ENCODE data around the gene DIS3L2.

Gene DIS3L2

GRCh38 chr2:232250246-232251175 lies 289.0 kb downstream of the DIS3L2 start:
- Histone ChIP-seq H3K9me3 (ENCODE audit: low read length) (no peaks in the 10 kb centered on the region), H3F3A (ENCODE audit: insufficient read depth, low read length) (no peaks in the 10 kb centered on the region), H3K4me3 (ENCODE audit: low read depth, low read length, poor library complexity, severe bottlenecking) (no peak overlapping the region), H3K4me1 (ENCODE audit: insufficient read depth, low read length, severe bottlenecking) (no peaks in the 10 kb centered on the region), H3K9me2 (ENCODE audit: low read depth, low read length) (no peaks in the 10 kb centered on the region), H2AFZ (ENCODE audit: low read length) (no peak overlapping the region), H3K36me3 (ENCODE audit: insufficient read depth, low read length) (no peaks in the 10 kb centered on the region), H3K27me3 (ENCODE audit: insufficient read depth, low read length) (no peaks in the 10 kb centered on the region), H3K9ac (ENCODE audit: low read length) (no peak overlapping the region), H3K4me2 (ENCODE audit: low read length) (no peak overlapping the region), H3K27ac (ENCODE audit: low read depth, low read length, poor library complexity, severe bottlenecking) (no peak overlapping the region), H3K79me2 (ENCODE audit: insufficient read depth, low read length) (no peaks in the 10 kb centered on the region), H4K20me1 (ENCODE audit: insufficient read depth, low read length) (no peaks in the 10 kb centered on the region)
- no peak for TF ChIP-seq EZH2 (IDR thresholded peaks at IDR 0.05; ENCODE audit: borderline replicate concordance, low read length)
- TF ChIP-seq, protein P1, sequence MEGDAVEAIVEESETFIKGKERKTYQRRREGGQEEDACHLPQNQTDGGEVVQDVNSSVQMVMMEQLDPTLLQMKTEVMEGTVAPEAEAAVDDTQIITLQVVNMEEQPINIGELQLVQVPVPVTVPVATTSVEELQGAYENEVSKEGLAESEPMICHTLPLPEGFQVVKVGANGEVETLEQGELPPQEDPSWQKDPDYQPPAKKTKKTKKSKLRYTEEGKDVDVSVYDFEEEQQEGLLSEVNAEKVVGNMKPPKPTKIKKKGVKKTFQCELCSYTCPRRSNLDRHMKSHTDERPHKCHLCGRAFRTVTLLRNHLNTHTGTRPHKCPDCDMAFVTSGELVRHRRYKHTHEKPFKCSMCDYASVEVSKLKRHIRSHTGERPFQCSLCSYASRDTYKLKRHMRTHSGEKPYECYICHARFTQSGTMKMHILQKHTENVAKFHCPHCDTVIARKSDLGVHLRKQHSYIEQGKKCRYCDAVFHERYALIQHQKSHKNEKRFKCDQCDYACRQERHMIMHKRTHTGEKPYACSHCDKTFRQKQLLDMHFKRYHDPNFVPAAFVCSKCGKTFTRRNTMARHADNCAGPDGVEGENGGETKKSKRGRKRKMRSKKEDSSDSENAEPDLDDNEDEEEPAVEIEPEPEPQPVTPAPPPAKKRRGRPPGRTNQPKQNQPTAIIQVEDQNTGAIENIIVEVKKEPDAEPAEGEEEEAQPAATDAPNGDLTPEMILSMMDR (IDR thresholded peaks at IDR 0.05; ENCODE audit: low read length): no peak

- Histone ChIP-seq H3K79me2 (ENCODE audit: insufficient read depth, low read length) (no peaks in the 10 kb centered on the region), H3K27ac (ENCODE audit: low read depth, low read length, poor library complexity, severe bottlenecking) (no peak overlapping the region), H3K9me3 (ENCODE audit: low read length) (no peaks in the 10 kb centered on the region), H2AFZ (ENCODE audit: low read length) (no peak overlapping the region), H3K4me3 (ENCODE audit: low read depth, low read length, poor library complexity, severe bottlenecking) (no peak overlapping the region), H3F3A (ENCODE audit: insufficient read depth, low read length) (no peaks in the 10 kb centered on the region), H3K4me1 (ENCODE audit: insufficient read depth, low read length, severe bottlenecking) (no peaks in the 10 kb centered on the region), H3K36me3 (ENCODE audit: insufficient read depth, low read length) (no peaks in the 10 kb centered on the region), H3K4me2 (ENCODE audit: low read length) (no peak overlapping the region), H3K9ac (ENCODE audit: low read length) (no peak overlapping the region), H3K27me3 (ENCODE audit: insufficient read depth, low read length) (no peaks in the 10 kb centered on the region), H4K20me1 (ENCODE audit: insufficient read depth, low read length) (no peaks in the 10 kb centered on the region), H3K9me2 (ENCODE audit: low read depth, low read length) (no peaks in the 10 kb centered on the region)
- no peak for TF ChIP-seq EZH2 (IDR thresholded peaks at IDR 0.05; ENCODE audit: borderline replicate concordance, low read length)
- TF ChIP-seq, protein P1 (IDR thresholded peaks at IDR 0.05; ENCODE audit: low read length): no peak
Measured at GRCh38 chr2:232255033-232255432, 293.5 kb downstream of the DIS3L2 start.

DNA sequence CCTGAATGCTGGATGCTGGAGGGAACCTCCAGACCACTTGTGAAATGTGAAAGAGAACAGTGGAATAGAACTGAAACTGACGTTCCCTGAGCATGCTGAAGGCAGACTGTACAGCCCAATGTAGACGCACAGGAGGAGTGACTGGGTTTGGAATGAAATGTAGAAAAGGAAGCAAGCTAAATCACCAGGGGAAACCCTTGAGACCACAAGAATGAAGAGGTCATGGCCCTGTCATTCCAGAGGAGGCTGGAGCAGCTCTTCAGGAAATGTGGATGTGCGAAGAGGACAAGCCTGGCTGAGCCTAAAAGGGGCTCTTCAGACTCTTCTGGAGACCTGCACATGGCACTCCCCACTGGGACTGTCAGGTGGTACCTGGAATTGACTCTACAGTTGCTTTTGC lies 298.6 kb downstream of the DIS3L2 start:
- no peaks in the 10 kb centered on the region; the same call in 1 of the 2 replicates for H3K36me3 ChIP-seq (ENCODE audit: insufficient read depth, low read length)
- H3K79me2 ChIP-seq (ENCODE audit: insufficient read depth, low read length): no peaks in the 10 kb centered on the region
- H3K9me2 ChIP-seq (ENCODE audit: low read depth, low read length): no peaks in the 10 kb centered on the region
- no peak overlapping the region for H2AFZ ChIP-seq (ENCODE audit: low read length)
- H3F3A ChIP-seq (ENCODE audit: insufficient read depth, low read length): no peaks in the 10 kb centered on the region
- no peaks in the 10 kb centered on the region for H3K4me1 ChIP-seq (ENCODE audit: insufficient read depth, low read length, severe bottlenecking)
- H3K4me2 ChIP-seq (ENCODE audit: low read length): no peak overlapping the region
- H4K20me1 ChIP-seq (ENCODE audit: insufficient read depth, low read length): no peaks in the 10 kb centered on the region
- TF ChIP-seq EZH2 (IDR thresholded peaks at IDR 0.05; ENCODE audit: borderline replicate concordance, low read length): no peak
- TF ChIP-seq, protein P1 (IDR thresholded peaks at IDR 0.05; ENCODE audit: low read length): no peak
- no peaks in the 10 kb centered on the region for H3K27me3 ChIP-seq (ENCODE audit: insufficient read depth, low read length)
- H3K27ac ChIP-seq (ENCODE audit: low read depth, low read length, poor library complexity, severe bottlenecking): no peak overlapping the region
- H3K9me3 ChIP-seq (ENCODE audit: low read length): no peaks in the 10 kb centered on the region
- no peak overlapping the region for H3K9ac ChIP-seq (ENCODE audit: low read length)
- H3K4me3 ChIP-seq (ENCODE audit: low read depth, low read length, poor library complexity, severe bottlenecking): no peak overlapping the region

Measured in OCI-LY1 (cell line).